Hepatocyte (in vitro differentiated cells): ENCODE data around the gene CCDC13. TPM values are rescaled to one million over a fixed set of nuclear protein-coding genes. Genes with fewer than 3 reads are reported as not detected.

Source experiments
- DNase-seq: peaks from one replicate; pipeline ENCODE4 v3.0.0-alpha.2; 2016; ENCODE audit warnings: low spot score
- H2AFZ ChIP-seq: fragments of 200-600 bp; sonication (generic); 2 replicates; pipeline ENCODE4 v1.6.0; 2016; ENCODE audit warnings: antibody characterized with exemption, mild to moderate bottlenecking
- H3K27ac ChIP-seq: fragments of 200-600 bp; sonication (generic); 2 replicates; pipeline ENCODE4 v1.5.1; 2016; ENCODE audit warnings: mild to moderate bottlenecking
- H3K27me3 ChIP-seq: fragments of 200-600 bp; sonication (generic); 2 replicates; pipeline ENCODE4 v1.6.1; 2016
- H3K36me3 ChIP-seq: fragments of 200-600 bp; sonication (generic); replicated peaks from 2 replicates; pipeline ENCODE4 v1.5.1; 2016; ENCODE audit warnings: low read depth; ENCODE audit not compliant: insufficient read depth
- H3K4me1 ChIP-seq: fragments of 200-600 bp; sonication (generic); 2 replicates; pipeline ENCODE4 v1.5.1; 2016; ENCODE audit warnings: mild to moderate bottlenecking, moderate library complexity; ENCODE audit not compliant: insufficient read depth
- H3K4me2 ChIP-seq: fragments of 200-600 bp; sonication (generic); 2 replicates; pipeline ENCODE4 v1.6.0; 2016
- H3K4me3 ChIP-seq: fragments of 200-600 bp; sonication (generic); 2 replicates; pipeline ENCODE4 v1.5.1; 2016; ENCODE audit warnings: mild to moderate bottlenecking
- H3K79me2 ChIP-seq: fragments of 200-600 bp; sonication (generic); 2 replicates; pipeline ENCODE4 v1.6.0; 2017; ENCODE audit warnings: mild to moderate bottlenecking
- H3K9me2 ChIP-seq: fragments of 200-600 bp; sonication (generic); replicated peaks from 2 replicates; pipeline ENCODE4 v1.6.0; 2017; ENCODE audit warnings: mild to moderate bottlenecking; ENCODE audit not compliant: insufficient read depth
- H3K9me3 ChIP-seq: fragments of 200-600 bp; sonication (generic); 2 replicates; pipeline ENCODE4 v1.5.1; 2016; ENCODE audit warnings: low read depth, mild to moderate bottlenecking
- H4K20me1 ChIP-seq: fragments of 200-600 bp; sonication (generic); 2 replicates; pipeline ENCODE4 v1.6.0; 2016; ENCODE audit warnings: mild to moderate bottlenecking; ENCODE audit not compliant: insufficient read depth, poor library complexity, severe bottlenecking
- EZH2 ChIP-seq: fragments of 200-600 bp; sonication (generic); IDR thresholded peaks from 2 replicates; pipeline ENCODE4 v1.6.1; 2016; ENCODE audit warnings: antibody characterized with exemption, mild to moderate bottlenecking, borderline replicate concordance
- EZH2phosphoT487 ChIP-seq: fragments of 200-600 bp; sonication (generic); IDR thresholded peaks from one replicate; pipeline ENCODE4 v1.6.1; 2018; ENCODE audit warnings: antibody characterized with exemption, mild to moderate bottlenecking, low read depth, moderate library complexity; ENCODE audit not compliant: unreplicated experiment, severe bottlenecking
- WGBS: methylation state at CpG from one replicate; pipeline ENCODE4 v1.1.6; 2016; ENCODE audit warnings: low lambda C conversion rate; ENCODE audit errors: missing lambda C conversion rate; 5-methylcytosine and 5-hydroxymethylcytosine counted together
- polyA plus RNA-seq: library from polyadenylated mRNA; unstranded; fragments of >200 nt; fragmentation: Nextera tagmentation; extraction: Ambion mirVana; gene quantifications from 2 replicates; pipeline ENCODE4 v1.2.1, GENCODE V29; 2016
- total RNA-seq: library from RNA; depleted of rRNA; stranded (reverse); fragments of >200 nt; gene quantifications from 2 replicates; pipeline ENCODE4 v1.2.3, GENCODE V29; 2014
- TF ChIP-seq, protein P1 (sequence below): fragments of 200-600 bp; sonication (generic); IDR thresholded peaks from 2 replicates; pipeline ENCODE4 v1.5.1; 2016; ENCODE audit warnings: antibody characterized with exemption, mild to moderate bottlenecking; ENCODE audit not compliant: poor library complexity

Gene CCDC13
- total and polyA plus RNA-seq, 2 experiments from 2014 or later, result 0.63 TPM; not detected in 1

- H3K4me1 ChIP-seq, result no peaks in the 10 kb centered on the region
- no peaks in the 10 kb centered on the region for H3K36me3 ChIP-seq
- H3K27ac ChIP-seq, result no peak overlapping the region
Observed at GRCh38 chr3:42739401-42740158, 33.5 kb downstream of the CCDC13 start.

GRCh38 chr3:42736531-42736930 lies 36.5 kb downstream of the CCDC13 start:
- Histone ChIP-seq H3K79me2 (no peaks in the 10 kb centered on the region), H3K9me2 (no peaks in the 10 kb centered on the region), H4K20me1 (no peaks in the 10 kb centered on the region), H2AFZ (no peak overlapping the region), H3K27ac (no peak overlapping the region), H3K4me3 (no peak overlapping the region), H3K9me3 (no peaks in the 10 kb centered on the region), H3K27me3 (no peaks in the 10 kb centered on the region), H3K4me2 (no peak overlapping the region), H3K36me3 (no peaks in the 10 kb centered on the region), H3K4me1 (no peaks in the 10 kb centered on the region)
- DNase-seq, result no peak
- 92% methylated on average over 6 of the region's 6 CpGs for WGBS
- TF ChIP-seq, protein P1, sequence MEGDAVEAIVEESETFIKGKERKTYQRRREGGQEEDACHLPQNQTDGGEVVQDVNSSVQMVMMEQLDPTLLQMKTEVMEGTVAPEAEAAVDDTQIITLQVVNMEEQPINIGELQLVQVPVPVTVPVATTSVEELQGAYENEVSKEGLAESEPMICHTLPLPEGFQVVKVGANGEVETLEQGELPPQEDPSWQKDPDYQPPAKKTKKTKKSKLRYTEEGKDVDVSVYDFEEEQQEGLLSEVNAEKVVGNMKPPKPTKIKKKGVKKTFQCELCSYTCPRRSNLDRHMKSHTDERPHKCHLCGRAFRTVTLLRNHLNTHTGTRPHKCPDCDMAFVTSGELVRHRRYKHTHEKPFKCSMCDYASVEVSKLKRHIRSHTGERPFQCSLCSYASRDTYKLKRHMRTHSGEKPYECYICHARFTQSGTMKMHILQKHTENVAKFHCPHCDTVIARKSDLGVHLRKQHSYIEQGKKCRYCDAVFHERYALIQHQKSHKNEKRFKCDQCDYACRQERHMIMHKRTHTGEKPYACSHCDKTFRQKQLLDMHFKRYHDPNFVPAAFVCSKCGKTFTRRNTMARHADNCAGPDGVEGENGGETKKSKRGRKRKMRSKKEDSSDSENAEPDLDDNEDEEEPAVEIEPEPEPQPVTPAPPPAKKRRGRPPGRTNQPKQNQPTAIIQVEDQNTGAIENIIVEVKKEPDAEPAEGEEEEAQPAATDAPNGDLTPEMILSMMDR, result no peak
- TF ChIP-seq EZH2, result no peak

More at GRCh38 chr3:42739401-42740158, 33.5 kb downstream of the CCDC13 start:
- Histone ChIP-seq H3K9me3 (no peaks in the 10 kb centered on the region), H3K4me2 (no peak overlapping the region), H2AFZ (no peak overlapping the region), H3K27me3 (no peaks in the 10 kb centered on the region), H3K4me3 (no peak overlapping the region), H3K9me2 (no peaks in the 10 kb centered on the region), H4K20me1 (no peaks in the 10 kb centered on the region), H3K79me2 (no peaks in the 10 kb centered on the region)
- no peak for DNase-seq
- WGBS, result 93% methylated on average over 12 of the region's 12 CpGs
- TF ChIP-seq, protein P1, result no peak
- TF ChIP-seq EZH2phosphoT487 (no peak), EZH2 (no peak)

- Histone ChIP-seq H3K4me3 (no peak overlapping the region), H3K4me2 (no peak overlapping the region), H3K27ac (no peak overlapping the region), H3K9me2 (no peaks in the 10 kb centered on the region), H2AFZ (no peak overlapping the region), H3K27me3 (no peaks in the 10 kb centered on the region), H3K36me3 (no peaks in the 10 kb centered on the region), H3K79me2 (no peaks in the 10 kb centered on the region), H3K9me3 (no peaks in the 10 kb centered on the region), H3K4me1 (no peaks in the 10 kb centered on the region), H4K20me1 (no peaks in the 10 kb centered on the region)
- no peak for TF ChIP-seq EZH2phosphoT487
- no peak for TF ChIP-seq EZH2
- TF ChIP-seq, protein P1, result no peak
- DNase-seq, result no peak
- WGBS, result 22% methylated on average over 1 of the region's 1 CpG
Observed at GRCh38 chr3:42736081-42736480, 37.0 kb downstream of the CCDC13 start.
